ENCODE data around the gene IYD. TPM values are rescaled to one million over a fixed set of nuclear protein-coding genes. Genes with fewer than 3 reads are reported as not detected.

The IYD gene
- polyA plus RNA-seq, 1 of the 3 experiments (the other 2 are of a cell fraction): not detected

GRCh38 chr6:150413781-150414281, 45.0 kb downstream of the IYD start:
- Histone ChIP-seq H3K4me1 (ENCODE audit: control insufficient read depth in 1 of 2, insufficient read depth in 2 of 2, low read depth in 1 of 2, low read length in 1 of 2) (no peaks in the 10 kb centered on the region; a peak in 1 of 4 replicates), H4K20me1 (ENCODE audit: insufficient read depth) (no peaks in the 10 kb centered on the region), H3K4me3 (ENCODE audit: low read depth in 2 of 2, low read length in 1 of 2) (no peak overlapping the region), H3F3A (replicated peaks; ENCODE audit: insufficient read depth) (peaks cover 3% of the 10 kb centered on the region), H3K27me3 (ENCODE audit: insufficient read depth) (no peaks in the 10 kb centered on the region; the same call in 1 of the 2 replicates), H3K27ac (ENCODE audit: low read depth in 2 of 2, low read length in 1 of 2) (no peak overlapping the region), H3K79me2 (ENCODE audit: insufficient read depth) (no peaks in the 10 kb centered on the region), H3K9me2 (no peaks in the 10 kb centered on the region), H3K9me3 (no peaks in the 10 kb centered on the region), H2AFZ (ENCODE audit: low read depth) (no peak overlapping the region), H3K9ac (no peak overlapping the region), H3K4me2 (no peak overlapping the region), H3K36me3 (replicated peaks in 1 of 2; ENCODE audit: control insufficient read depth in 1 of 2, insufficient read depth in 2 of 2, low read length in 1 of 2) (no peaks in the 10 kb centered on the region)
- DNase-seq: no peak
- CTCF ChIA-PET: no interaction called here
- POLR2A ChIA-PET: no interaction called here
- 3% methylated on average over 3 of the region's 3 CpGs for WGBS (ENCODE audit: low lambda C conversion rate)
- TF ChIP-seq NFIC (IDR thresholded peaks at IDR 0.05; ENCODE audit: borderline replicate concordance) (no peak), TCF12 (IDR thresholded peaks at IDR 0.05) (no peak), SIN3A (IDR thresholded peaks at IDR 0.05; ENCODE audit: borderline replicate concordance, low read depth, low read length) (no peak), GATA2 (CRISPR knock-in tag; IDR thresholded peaks at IDR 0.05) (no peak), YY1 (IDR thresholded peaks at IDR 0.05; ENCODE audit: low read depth) (no peak), SMC3 (IDR thresholded peaks at IDR 0.05; ENCODE audit: low read depth, low read length) (no peak), IRF3 (IDR thresholded peaks at IDR 0.05; ENCODE audit: low read depth, low read length) (no peak), RCOR1 (IDR thresholded peaks at IDR 0.05; ENCODE audit: low read length) (no peak), ELF1 (IDR thresholded peaks at IDR 0.05) (no peak), EZH2phosphoT487 (IDR thresholded peaks at IDR 0.05; ENCODE audit: borderline replicate concordance, low read depth) (no peak), CTCF (IDR thresholded peaks at IDR 0.05) (no peak), ZBTB33 (IDR thresholded peaks at IDR 0.05; ENCODE audit: borderline replicate concordance, low read depth) (no peak), FOXJ3 (CRISPR knock-in tag; IDR thresholded peaks at IDR 0.05) (no peak)
- TF ChIP-seq, protein P1, sequence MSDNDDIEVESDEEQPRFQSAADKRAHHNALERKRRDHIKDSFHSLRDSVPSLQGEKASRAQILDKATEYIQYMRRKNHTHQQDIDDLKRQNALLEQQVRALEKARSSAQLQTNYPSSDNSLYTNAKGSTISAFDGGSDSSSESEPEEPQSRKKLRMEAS (IDR thresholded peaks at IDR 0.05; ENCODE audit: low read depth): no peak
- TF ChIP-seq, protein P2, sequence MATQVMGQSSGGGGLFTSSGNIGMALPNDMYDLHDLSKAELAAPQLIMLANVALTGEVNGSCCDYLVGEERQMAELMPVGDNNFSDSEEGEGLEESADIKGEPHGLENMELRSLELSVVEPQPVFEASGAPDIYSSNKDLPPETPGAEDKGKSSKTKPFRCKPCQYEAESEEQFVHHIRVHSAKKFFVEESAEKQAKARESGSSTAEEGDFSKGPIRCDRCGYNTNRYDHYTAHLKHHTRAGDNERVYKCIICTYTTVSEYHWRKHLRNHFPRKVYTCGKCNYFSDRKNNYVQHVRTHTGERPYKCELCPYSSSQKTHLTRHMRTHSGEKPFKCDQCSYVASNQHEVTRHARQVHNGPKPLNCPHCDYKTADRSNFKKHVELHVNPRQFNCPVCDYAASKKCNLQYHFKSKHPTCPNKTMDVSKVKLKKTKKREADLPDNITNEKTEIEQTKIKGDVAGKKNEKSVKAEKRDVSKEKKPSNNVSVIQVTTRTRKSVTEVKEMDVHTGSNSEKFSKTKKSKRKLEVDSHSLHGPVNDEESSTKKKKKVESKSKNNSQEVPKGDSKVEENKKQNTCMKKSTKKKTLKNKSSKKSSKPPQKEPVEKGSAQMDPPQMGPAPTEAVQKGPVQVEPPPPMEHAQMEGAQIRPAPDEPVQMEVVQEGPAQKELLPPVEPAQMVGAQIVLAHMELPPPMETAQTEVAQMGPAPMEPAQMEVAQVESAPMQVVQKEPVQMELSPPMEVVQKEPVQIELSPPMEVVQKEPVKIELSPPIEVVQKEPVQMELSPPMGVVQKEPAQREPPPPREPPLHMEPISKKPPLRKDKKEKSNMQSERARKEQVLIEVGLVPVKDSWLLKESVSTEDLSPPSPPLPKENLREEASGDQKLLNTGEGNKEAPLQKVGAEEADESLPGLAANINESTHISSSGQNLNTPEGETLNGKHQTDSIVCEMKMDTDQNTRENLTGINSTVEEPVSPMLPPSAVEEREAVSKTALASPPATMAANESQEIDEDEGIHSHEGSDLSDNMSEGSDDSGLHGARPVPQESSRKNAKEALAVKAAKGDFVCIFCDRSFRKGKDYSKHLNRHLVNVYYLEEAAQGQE (IDR thresholded peaks at IDR 0.05; ENCODE audit: low read depth, low read length): no peak
